ENCODE measurements around the gene JMJD7. TPM values are rescaled to one million over a fixed set of nuclear protein-coding genes. Genes with fewer than 3 reads are reported as not detected.

Gene JMJD7
- total RNA-seq, 3 donors from 2014 or later, result 8.4 to 11.7 (median 8.8) TPM

DNA sequence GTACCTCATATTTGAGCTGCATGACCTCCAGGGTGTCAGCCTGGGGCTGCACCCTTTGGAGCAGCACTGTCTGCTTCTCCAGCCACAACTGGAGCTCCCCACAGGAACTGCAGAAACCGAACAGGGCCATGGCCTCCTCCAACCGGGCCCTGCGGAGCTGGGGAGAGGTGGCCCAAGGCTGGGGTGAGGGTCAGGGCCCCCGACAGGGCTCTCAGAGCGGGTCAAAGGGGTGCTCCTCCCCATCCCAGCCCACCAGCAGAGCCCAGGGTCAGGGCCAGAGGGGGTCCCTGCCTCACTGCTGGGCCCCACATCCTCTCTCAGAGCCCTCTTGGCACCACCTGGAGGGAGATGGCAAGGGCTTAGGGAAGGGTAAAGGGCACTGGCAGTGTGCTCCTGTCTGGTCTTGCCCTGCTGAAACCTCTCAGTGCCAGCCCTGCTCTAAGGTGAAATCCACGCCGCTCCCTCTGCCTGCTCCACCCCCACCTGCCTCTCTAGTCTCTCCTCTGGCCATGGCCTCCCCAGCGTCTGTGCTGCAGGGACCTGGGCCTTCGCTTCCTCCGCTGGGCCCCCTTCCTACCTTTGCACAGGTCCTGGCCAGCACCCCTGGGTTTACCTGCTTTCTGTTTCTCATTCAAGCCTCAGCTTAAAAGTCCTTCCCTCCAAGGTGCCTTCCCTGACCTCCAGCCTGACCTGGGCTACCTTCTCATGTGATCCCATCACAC, 52.4 kb downstream of the JMJD7 start:
- Mint-ChIP-seq H3K4me1 (ENCODE audit: low read depth) (peaks cover 4% of the 10 kb centered on the region), H3K27me3 (ENCODE audit: low read depth) (peaks cover 17% of the 10 kb centered on the region), H3K4me3 (no peak overlapping the region), H3K36me3 (ENCODE audit: insufficient read depth) (no peaks in the 10 kb centered on the region), H3K9me3 (no peaks in the 10 kb centered on the region)
- DNase-seq, result no peak
- ATAC-seq, result no peak

DNA sequence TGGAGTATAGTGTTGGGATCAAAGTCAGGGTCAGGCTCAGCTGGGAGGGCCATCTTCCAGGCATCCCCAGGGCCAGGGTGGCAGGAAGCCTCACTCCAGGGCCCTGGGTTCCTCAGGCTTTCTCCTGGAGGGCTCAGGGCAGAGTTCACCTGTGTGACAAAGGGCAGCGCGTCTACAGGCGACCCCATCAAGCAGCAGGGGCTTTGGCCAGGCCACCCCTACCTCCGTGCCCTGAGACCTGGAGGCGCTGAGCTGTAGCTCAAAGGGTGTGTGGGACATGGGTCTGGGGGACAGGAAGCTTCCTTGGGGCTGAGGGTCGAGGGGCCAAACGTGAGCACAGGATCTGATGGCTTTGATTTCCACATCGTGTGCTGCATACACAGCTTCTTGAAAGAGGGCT, 53.2 kb downstream of the JMJD7 start:
- Mint-ChIP-seq H3K27me3 (ENCODE audit: low read depth) (peaks cover 17% of the 10 kb centered on the region), H3K9me3 (no peaks in the 10 kb centered on the region), H3K36me3 (ENCODE audit: insufficient read depth) (no peaks in the 10 kb centered on the region), H3K4me3 (peak overlapping the region; percentile 45), H3K4me1 (ENCODE audit: low read depth) (peaks cover 4% of the 10 kb centered on the region)
- ATAC-seq (no peak), DNase-seq (no peak)

DNA sequence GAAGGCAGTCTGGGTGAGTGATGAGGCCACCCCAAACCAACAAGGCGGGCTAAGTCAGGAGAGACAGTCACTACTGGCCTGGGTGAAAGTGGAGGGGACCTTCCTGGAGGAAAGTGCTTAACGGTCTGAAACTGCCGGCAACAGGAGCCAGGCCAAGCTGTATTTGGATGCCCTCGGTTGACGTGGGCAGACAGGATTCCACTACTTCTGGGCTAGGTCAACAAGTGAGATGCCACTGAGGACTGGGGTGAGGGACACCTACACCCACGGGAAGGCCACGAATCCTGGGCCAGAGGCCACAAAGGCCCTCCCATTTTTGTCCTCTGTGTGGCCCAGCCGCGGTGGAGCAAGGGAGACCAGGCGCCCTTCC, 53.6 kb downstream of the JMJD7 start:
- H3K4me3 Mint-ChIP-seq, result peak overlapping the region; percentile 45
- no peaks in the 10 kb centered on the region for H3K36me3 Mint-ChIP-seq (ENCODE audit: insufficient read depth)
- no peaks in the 10 kb centered on the region for H3K9me3 Mint-ChIP-seq
- DNase-seq (no peak), ATAC-seq (peak in 1 of 2 donors; percentile 7)
- H3K4me1 Mint-ChIP-seq (ENCODE audit: low read depth), result peaks cover 4% of the 10 kb centered on the region
- H3K27me3 Mint-ChIP-seq (ENCODE audit: low read depth), result peaks cover 17% of the 10 kb centered on the region

DNA sequence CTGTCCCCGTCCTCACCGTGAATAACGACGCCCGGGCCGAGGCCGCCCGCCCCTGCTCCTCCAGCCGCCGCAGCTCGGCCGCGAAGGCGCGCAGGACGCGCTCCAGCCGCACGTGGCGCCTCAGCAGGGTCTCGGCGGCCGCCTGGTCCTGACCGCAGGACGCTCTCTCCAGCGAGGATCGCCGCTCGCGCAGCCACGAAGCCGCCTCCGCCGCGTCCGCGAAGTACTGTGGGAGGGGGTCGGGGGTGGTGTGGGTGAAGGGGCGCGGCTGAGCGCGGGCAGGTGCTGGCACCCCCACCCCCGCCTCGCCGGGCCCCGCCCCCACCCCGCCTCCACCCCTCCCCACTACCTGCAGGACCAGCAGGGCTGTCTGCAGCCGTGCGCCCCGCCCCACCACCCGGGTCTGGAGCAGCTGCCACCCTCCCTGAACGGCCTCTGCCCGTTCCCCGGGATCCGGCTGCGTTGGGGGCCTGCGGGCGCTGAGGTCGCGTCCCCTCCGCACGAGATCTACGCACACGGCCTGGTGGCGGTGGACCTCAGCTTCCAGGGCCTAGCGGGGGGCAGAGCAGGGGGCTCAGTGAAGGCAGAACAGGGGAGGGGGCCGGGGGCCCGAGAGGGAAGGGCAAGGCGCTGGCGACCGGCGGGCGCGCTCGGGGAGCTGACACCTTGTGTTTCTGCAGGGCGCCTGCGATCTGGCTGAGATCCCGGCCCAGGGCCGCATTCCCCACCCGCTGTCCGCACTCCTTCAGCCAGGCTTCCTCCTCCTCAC, 54.2 kb downstream of the JMJD7 start:
- H3K9me3 Mint-ChIP-seq, result no peaks in the 10 kb centered on the region
- peaks cover 4% of the 10 kb centered on the region for H3K4me1 Mint-ChIP-seq (ENCODE audit: low read depth)
- no peaks in the 10 kb centered on the region for H3K36me3 Mint-ChIP-seq (ENCODE audit: insufficient read depth)
- no peak overlapping the region for H3K4me3 Mint-ChIP-seq
- H3K27me3 Mint-ChIP-seq (ENCODE audit: low read depth), result peaks cover 17% of the 10 kb centered on the region
- ATAC-seq (peak; percentile 46 to 53), DNase-seq (no peak)

DNA sequence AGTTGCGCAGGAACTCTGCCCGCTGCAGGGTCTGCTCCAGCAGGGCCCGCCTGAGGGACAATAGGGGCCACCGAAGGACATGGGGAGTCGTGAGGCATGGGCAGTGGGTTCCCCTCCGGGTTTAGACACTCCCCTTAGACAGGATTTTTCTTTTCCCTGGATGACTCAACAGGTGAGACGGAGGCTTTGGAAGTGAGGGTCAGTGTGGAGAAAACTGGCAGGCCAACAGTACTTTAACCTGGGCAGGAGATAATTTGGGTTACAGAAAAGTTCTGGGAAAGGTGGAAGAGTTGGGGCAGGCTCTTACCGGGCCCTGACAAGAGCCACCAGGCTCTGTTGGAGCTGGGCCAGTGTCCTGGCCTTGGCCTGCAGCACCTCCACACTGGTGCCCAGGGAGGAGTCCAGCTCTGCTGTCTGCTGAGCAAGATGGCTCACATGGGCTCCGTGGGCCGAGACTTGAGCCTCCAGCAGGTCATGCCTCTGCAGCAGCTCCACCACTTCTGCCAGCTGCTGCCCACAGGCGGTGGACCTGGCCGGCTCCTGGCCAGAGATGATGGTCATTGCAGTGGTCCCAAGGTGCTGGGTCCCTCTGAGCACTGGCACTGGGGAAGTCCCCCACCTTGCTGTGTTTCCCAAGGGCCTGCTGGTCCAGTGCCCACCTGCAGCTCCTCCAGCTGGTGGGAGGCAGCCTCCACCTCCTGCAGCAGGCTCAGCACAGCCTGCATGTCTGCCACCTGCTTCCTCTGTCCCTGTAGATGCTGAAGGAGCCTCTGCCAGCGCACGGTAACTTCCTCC, 55.0 kb downstream of the JMJD7 start:
- Mint-ChIP-seq H3K4me1 (ENCODE audit: low read depth) (peaks cover 5% of the 10 kb centered on the region), H3K4me3 (no peak overlapping the region), H3K27me3 (ENCODE audit: low read depth) (peaks cover 17% of the 10 kb centered on the region), H3K36me3 (ENCODE audit: insufficient read depth) (no peaks in the 10 kb centered on the region), H3K9me3 (no peaks in the 10 kb centered on the region)
- ATAC-seq (no peak), DNase-seq (no peak)

DNA sequence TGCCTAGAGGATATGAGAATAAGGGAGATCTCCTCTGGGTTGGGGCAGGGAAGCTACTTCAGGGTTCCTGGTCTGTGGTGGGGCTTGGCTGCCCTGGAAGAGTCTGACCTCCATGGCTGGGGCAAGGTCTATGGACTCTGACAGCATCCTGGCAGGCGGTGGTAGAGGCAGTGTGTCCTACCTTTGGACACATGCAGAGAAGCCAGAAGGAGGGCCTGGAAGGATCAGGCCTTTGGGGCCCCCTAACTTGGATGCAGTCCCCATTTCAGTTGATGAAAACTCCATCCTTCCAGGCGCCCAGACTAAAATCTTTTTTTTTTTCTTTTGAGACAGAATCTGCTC, 55.6 kb downstream of the JMJD7 start:
- Mint-ChIP-seq H3K4me1 (ENCODE audit: low read depth) (peaks cover 10% of the 10 kb centered on the region), H3K4me3 (no peak overlapping the region), H3K36me3 (ENCODE audit: insufficient read depth) (no peaks in the 10 kb centered on the region), H3K9me3 (no peaks in the 10 kb centered on the region), H3K27me3 (ENCODE audit: low read depth) (peaks cover 17% of the 10 kb centered on the region)
- ATAC-seq (no peak), DNase-seq (no peak)

DNA sequence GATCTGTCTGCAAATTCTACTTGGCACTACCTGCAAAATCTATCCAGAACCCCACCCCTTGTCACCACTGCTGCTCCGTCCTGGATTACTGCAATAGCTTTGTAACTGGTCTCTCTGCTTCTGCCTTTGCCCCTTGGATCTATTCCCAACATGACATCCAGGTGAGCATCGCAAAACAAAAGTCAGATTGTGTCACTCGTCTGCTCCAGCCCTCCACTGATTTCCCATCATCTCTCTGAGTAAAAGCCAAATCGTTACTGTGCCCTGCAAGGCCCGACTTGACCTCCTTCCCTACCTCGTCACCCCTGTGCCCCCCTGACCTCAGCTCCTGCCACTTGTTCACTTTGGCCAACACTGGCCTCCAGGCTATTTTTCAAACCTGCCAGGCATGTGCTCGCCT, 56.6 kb downstream of the JMJD7 start:
- no peak overlapping the region for H3K4me3 Mint-ChIP-seq
- ATAC-seq (no peak), DNase-seq (no peak)
- H3K9me3 Mint-ChIP-seq, result no peaks in the 10 kb centered on the region
- no peaks in the 10 kb centered on the region for H3K36me3 Mint-ChIP-seq (ENCODE audit: insufficient read depth)
- peaks cover 16% of the 10 kb centered on the region for H3K27me3 Mint-ChIP-seq (ENCODE audit: low read depth)
- H3K4me1 Mint-ChIP-seq (ENCODE audit: low read depth), result peaks cover 15% of the 10 kb centered on the region

DNA sequence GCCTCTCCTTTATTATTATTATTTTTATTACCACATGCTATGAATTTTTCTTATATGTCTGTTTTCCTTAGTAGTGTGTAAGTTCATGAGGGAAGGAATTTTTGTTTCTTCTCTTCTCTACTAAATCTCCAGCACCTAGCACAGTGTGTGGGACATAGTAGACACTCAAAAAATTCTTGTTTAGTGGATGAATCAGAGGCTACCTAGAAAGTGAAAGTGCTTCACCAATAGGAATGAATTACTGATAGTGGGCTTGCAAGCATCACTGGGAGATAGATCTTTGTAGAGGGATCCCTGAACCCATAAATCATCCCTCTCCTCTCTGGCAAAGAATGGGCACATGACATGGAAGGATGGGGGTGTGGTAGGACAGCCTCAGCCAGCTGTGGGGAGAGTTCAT, 57.4 kb downstream of the JMJD7 start:
- Mint-ChIP-seq H3K27me3 (ENCODE audit: low read depth) (peaks cover 13% of the 10 kb centered on the region), H3K4me3 (no peak overlapping the region), H3K9me3 (no peaks in the 10 kb centered on the region), H3K4me1 (ENCODE audit: low read depth) (peaks cover 15% of the 10 kb centered on the region), H3K36me3 (ENCODE audit: insufficient read depth) (no peaks in the 10 kb centered on the region)
- ATAC-seq, result no peak
- no peak for DNase-seq

DNA sequence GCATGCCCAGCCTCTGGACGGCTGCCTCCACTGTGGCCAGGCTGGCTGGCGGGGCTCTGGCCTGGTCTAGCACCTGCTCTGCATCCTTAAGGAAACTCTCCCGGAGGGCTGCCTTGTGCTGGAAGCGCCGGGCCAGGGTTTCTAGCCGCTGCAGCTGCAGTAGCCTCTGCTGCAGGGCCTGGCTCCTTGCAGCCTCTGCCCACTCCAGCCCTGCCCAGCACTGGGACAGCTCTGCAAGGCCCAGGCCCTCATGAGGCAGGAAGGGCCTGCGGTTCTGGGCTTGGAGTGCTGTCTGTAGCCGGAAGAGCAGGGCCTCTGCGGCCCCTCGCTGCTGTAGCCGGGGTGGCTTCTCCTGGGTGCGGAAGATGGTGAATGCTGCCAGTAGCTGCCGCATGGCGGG, 57.9 kb downstream of the JMJD7 start:
- no peaks in the 10 kb centered on the region for H3K9me3 Mint-ChIP-seq
- no peak overlapping the region for H3K4me3 Mint-ChIP-seq
- ATAC-seq (no peak), DNase-seq (no peak)
- peaks cover 15% of the 10 kb centered on the region for H3K4me1 Mint-ChIP-seq (ENCODE audit: low read depth)
- no peaks in the 10 kb centered on the region for H3K36me3 Mint-ChIP-seq (ENCODE audit: insufficient read depth)
- H3K27me3 Mint-ChIP-seq (ENCODE audit: low read depth), result peaks cover 10% of the 10 kb centered on the region

DNA sequence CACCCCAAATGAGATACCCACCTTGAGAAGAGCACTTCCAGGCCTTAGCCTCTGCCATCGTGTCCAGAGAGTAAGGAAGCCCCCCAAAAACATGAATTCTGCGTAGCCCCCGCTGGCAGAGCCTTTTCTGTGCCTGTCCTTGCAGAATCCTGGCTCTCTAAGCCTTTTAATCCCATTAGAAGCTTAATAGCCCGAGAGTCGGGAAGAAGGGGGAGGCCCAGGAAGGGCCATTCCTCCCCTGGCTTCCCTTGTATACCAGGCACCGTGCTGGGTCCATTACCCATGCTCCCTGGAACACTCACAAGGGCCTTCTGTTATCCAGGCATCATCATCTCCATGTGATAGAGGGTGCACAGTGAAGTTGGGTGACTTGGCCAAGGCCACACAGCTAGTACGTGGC, 58.8 kb downstream of the JMJD7 start:
- Mint-ChIP-seq H3K36me3 (ENCODE audit: insufficient read depth) (no peaks in the 10 kb centered on the region), H3K9me3 (no peaks in the 10 kb centered on the region), H3K4me3 (no peak overlapping the region), H3K4me1 (ENCODE audit: low read depth) (peaks cover 11% of the 10 kb centered on the region), H3K27me3 (ENCODE audit: low read depth) (peaks cover 2% of the 10 kb centered on the region)
- ATAC-seq, result no peak
- DNase-seq, result no peak

DNA sequence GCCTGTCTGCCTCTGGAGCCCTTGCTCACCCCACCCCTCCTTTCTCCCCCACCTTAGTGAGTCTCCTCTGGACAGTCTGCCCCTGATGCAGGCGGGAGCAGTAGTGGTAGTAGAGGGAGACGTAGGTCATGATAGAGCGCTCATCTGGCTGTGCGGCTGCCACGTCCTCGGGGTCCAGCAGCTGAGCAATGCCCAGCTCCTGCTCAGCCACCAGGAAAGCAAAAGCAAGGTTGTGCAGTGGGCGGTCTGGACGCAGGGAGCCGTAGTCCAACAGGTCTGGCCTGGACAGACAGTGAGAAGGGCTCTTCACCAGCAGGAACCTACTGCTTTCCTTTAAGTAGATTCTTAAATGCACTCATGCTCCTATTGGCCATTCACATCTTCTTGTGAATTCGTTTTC, 59.3 kb downstream of the JMJD7 start:
- Mint-ChIP-seq H3K27me3 (ENCODE audit: low read depth) (peaks cover 2% of the 10 kb centered on the region), H3K4me1 (ENCODE audit: low read depth) (peaks cover 11% of the 10 kb centered on the region), H3K36me3 (ENCODE audit: insufficient read depth) (no peaks in the 10 kb centered on the region), H3K4me3 (no peak overlapping the region), H3K9me3 (no peaks in the 10 kb centered on the region)
- ATAC-seq (no peak), DNase-seq (no peak)

Other genes with a start within 250 kb of the JMJD7 start
- gene MGA, start 167.7 kb upstream of the JMJD7 start, total RNA-seq, result 10 to 100 TPM; 27.9 to 37.3 (median 31.6) TPM
- gene MAPKBP1, start 53.6 kb upstream of the JMJD7 start, total RNA-seq, result 10 to 100 TPM; 21.9 to 23.3 (median 22.5) TPM
- gene PLA2G4B, start 10.8 kb downstream of the JMJD7 start, total RNA-seq, result 1 to 10 TPM; 3.6 to 5.5 (median 4.9) TPM
- gene SPTBN5, start 66.0 kb downstream of the JMJD7 start, total RNA-seq, result under 1 TPM; 0.16 to 0.69 (median 0.46) TPM
- 10 to 100 TPM; 25.7 to 33.8 (median 27.6) TPM for gene EHD4, start 144.5 kb downstream of the JMJD7 start, total RNA-seq
- not detected for gene PLA2G4E, start 192.9 kb downstream of the JMJD7 start, total RNA-seq

All from activated T-cell treated with anti-CD3 and anti-CD28 coated beads, Interleukin-2, amount 50 U/mL, for 4 hours (primary cell).